Hepatocyte (in vitro differentiated cells): ENCODE measurements around the gene CCDC102B. TPM values are rescaled to one million over a fixed set of nuclear protein-coding genes. Genes with fewer than 3 reads are reported as not detected.
"Not testable (repeated sequence)": the region's sequence is repeated elsewhere in the genome, so short reads cannot be mapped to it uniquely, and the experiment has no call there.

Source experiments
- DNase-seq: peaks from one replicate; pipeline ENCODE4 v3.0.0-alpha.2; 2016; ENCODE audit warnings: low spot score
- H2AFZ ChIP-seq: fragments of 200-600 bp; sonication (generic); 2 replicates; pipeline ENCODE4 v1.6.0; 2016; ENCODE audit warnings: antibody characterized with exemption, mild to moderate bottlenecking
- H3K27ac ChIP-seq: fragments of 200-600 bp; sonication (generic); 2 replicates; pipeline ENCODE4 v1.5.1; 2016; ENCODE audit warnings: mild to moderate bottlenecking
- H3K27me3 ChIP-seq: fragments of 200-600 bp; sonication (generic); 2 replicates; pipeline ENCODE4 v1.6.1; 2016
- H3K36me3 ChIP-seq: fragments of 200-600 bp; sonication (generic); replicated peaks from 2 replicates; pipeline ENCODE4 v1.5.1; 2016; ENCODE audit warnings: low read depth; ENCODE audit not compliant: insufficient read depth
- H3K4me1 ChIP-seq: fragments of 200-600 bp; sonication (generic); 2 replicates; pipeline ENCODE4 v1.5.1; 2016; ENCODE audit warnings: mild to moderate bottlenecking, moderate library complexity; ENCODE audit not compliant: insufficient read depth
- H3K4me2 ChIP-seq: fragments of 200-600 bp; sonication (generic); 2 replicates; pipeline ENCODE4 v1.6.0; 2016
- H3K4me3 ChIP-seq: fragments of 200-600 bp; sonication (generic); 2 replicates; pipeline ENCODE4 v1.5.1; 2016; ENCODE audit warnings: mild to moderate bottlenecking
- H3K79me2 ChIP-seq: fragments of 200-600 bp; sonication (generic); 2 replicates; pipeline ENCODE4 v1.6.0; 2017; ENCODE audit warnings: mild to moderate bottlenecking
- H3K9me2 ChIP-seq: fragments of 200-600 bp; sonication (generic); replicated peaks from 2 replicates; pipeline ENCODE4 v1.6.0; 2017; ENCODE audit warnings: mild to moderate bottlenecking; ENCODE audit not compliant: insufficient read depth
- H3K9me3 ChIP-seq: fragments of 200-600 bp; sonication (generic); 2 replicates; pipeline ENCODE4 v1.5.1; 2016; ENCODE audit warnings: low read depth, mild to moderate bottlenecking
- H4K20me1 ChIP-seq: fragments of 200-600 bp; sonication (generic); 2 replicates; pipeline ENCODE4 v1.6.0; 2016; ENCODE audit warnings: mild to moderate bottlenecking; ENCODE audit not compliant: insufficient read depth, poor library complexity, severe bottlenecking
- EZH2 ChIP-seq: fragments of 200-600 bp; sonication (generic); IDR thresholded peaks from 2 replicates; pipeline ENCODE4 v1.6.1; 2016; ENCODE audit warnings: antibody characterized with exemption, mild to moderate bottlenecking, borderline replicate concordance
- EZH2phosphoT487 ChIP-seq: fragments of 200-600 bp; sonication (generic); IDR thresholded peaks from one replicate; pipeline ENCODE4 v1.6.1; 2018; ENCODE audit warnings: antibody characterized with exemption, mild to moderate bottlenecking, low read depth, moderate library complexity; ENCODE audit not compliant: unreplicated experiment, severe bottlenecking
- WGBS: methylation state at CpG from one replicate; pipeline ENCODE4 v1.1.6; 2016; ENCODE audit warnings: low lambda C conversion rate; ENCODE audit errors: missing lambda C conversion rate; 5-methylcytosine and 5-hydroxymethylcytosine counted together
- polyA plus RNA-seq: library from polyadenylated mRNA; unstranded; fragments of >200 nt; fragmentation: Nextera tagmentation; extraction: Ambion mirVana; gene quantifications from 2 replicates; pipeline ENCODE4 v1.2.1, GENCODE V29; 2016
- total RNA-seq: library from RNA; depleted of rRNA; stranded (reverse); fragments of >200 nt; gene quantifications from 2 replicates; pipeline ENCODE4 v1.2.3, GENCODE V29; 2014
- TF ChIP-seq, protein P1 (sequence below): fragments of 200-600 bp; sonication (generic); IDR thresholded peaks from 2 replicates; pipeline ENCODE4 v1.5.1; 2016; ENCODE audit warnings: antibody characterized with exemption, mild to moderate bottlenecking; ENCODE audit not compliant: poor library complexity

The CCDC102B gene
- total and polyA plus RNA-seq, 2 experiments from 2014 or later, result 2.8 to 5.4 TPM

DNA sequence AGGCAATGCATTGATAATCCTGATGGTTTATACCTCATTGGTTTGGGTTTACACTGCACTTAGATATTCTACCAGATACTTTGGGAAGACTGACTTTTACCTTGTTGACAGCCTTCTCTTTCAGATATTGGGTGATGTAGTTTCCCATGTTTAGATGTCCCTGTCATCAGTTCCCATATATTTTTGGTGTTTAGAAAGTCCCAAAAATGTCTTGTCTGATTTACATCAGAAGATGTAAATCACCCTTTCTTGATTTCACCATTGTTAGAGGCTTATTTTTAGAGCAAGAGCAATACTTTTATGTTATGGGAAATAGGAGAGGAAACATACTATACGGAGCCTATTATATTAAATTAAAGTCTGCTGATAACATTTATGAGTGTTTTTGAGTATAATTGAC is 14.4 kb upstream of the CCDC102B start:
- TF ChIP-seq, protein P1, sequence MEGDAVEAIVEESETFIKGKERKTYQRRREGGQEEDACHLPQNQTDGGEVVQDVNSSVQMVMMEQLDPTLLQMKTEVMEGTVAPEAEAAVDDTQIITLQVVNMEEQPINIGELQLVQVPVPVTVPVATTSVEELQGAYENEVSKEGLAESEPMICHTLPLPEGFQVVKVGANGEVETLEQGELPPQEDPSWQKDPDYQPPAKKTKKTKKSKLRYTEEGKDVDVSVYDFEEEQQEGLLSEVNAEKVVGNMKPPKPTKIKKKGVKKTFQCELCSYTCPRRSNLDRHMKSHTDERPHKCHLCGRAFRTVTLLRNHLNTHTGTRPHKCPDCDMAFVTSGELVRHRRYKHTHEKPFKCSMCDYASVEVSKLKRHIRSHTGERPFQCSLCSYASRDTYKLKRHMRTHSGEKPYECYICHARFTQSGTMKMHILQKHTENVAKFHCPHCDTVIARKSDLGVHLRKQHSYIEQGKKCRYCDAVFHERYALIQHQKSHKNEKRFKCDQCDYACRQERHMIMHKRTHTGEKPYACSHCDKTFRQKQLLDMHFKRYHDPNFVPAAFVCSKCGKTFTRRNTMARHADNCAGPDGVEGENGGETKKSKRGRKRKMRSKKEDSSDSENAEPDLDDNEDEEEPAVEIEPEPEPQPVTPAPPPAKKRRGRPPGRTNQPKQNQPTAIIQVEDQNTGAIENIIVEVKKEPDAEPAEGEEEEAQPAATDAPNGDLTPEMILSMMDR, result no peak
- TF ChIP-seq EZH2phosphoT487 (no peak), EZH2 (no peak)
- Histone ChIP-seq H3K4me2 (no peak overlapping the region), H3K4me3 (no peak overlapping the region), H3K9me3 (no peaks in the 10 kb centered on the region), H4K20me1 (no peaks in the 10 kb centered on the region), H3K4me1 (no peaks in the 10 kb centered on the region), H3K27me3 (no peaks in the 10 kb centered on the region), H3K79me2 (no peaks in the 10 kb centered on the region), H2AFZ (no peak overlapping the region), H3K9me2 (no peaks in the 10 kb centered on the region), H3K36me3 (no peaks in the 10 kb centered on the region), H3K27ac (no peak overlapping the region)
- no peak for DNase-seq
- 72% methylated on average over 1 of the region's 1 CpG for WGBS

DNA sequence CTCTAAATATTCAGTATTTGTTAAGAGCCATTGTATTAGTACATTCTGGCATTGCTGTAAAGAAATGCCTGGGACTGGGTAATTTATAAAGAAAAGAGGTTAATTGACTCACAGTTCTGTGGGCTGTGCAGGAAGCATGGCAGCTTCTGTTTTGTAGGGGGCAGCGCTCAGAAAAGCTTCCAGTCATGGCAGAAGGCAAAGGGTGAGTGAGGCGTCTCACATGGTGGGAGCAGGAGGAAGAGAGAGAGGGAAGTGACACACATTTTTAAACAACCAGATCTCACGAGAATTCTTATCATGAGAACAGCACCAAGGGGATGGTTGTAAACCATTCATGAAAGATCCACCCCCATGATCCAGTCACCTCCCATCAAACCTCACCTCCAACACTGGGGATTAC is 13.8 kb upstream of the CCDC102B start:
- H3K27ac ChIP-seq, result no peak overlapping the region
- no peak overlapping the region for H3K4me2 ChIP-seq
- H4K20me1 ChIP-seq, result no peaks in the 10 kb centered on the region
- no peaks in the 10 kb centered on the region for H3K4me1 ChIP-seq
- no peak overlapping the region for H2AFZ ChIP-seq
- H3K9me2 ChIP-seq, result no peaks in the 10 kb centered on the region
- 82% methylated on average over 3 of the region's 3 CpGs for WGBS
- H3K36me3 ChIP-seq, result no peaks in the 10 kb centered on the region
- H3K9me3 ChIP-seq, result no peaks in the 10 kb centered on the region
- no peak overlapping the region for H3K4me3 ChIP-seq
- no peaks in the 10 kb centered on the region for H3K27me3 ChIP-seq
- H3K79me2 ChIP-seq, result no peaks in the 10 kb centered on the region
- no peak for TF ChIP-seq EZH2phosphoT487
- TF ChIP-seq, protein P1, result no peak
- DNase-seq, result no peak

GRCh38 chr18:68790290-68790689 is 7.6 kb upstream of the CCDC102B start:
- not testable (repeated sequence) for H3K79me2 ChIP-seq, H4K20me1 ChIP-seq, DNase-seq, H3K27ac ChIP-seq, H3K4me3 ChIP-seq, H2AFZ ChIP-seq, H3K4me1 ChIP-seq, H3K9me2 ChIP-seq, H3K27me3 ChIP-seq, H3K4me2 ChIP-seq, H3K9me3 ChIP-seq, H3K36me3 ChIP-seq
- WGBS, result 76% methylated on average over 22 of the region's 22 CpGs

GRCh38 chr18:68791801-68792200 is 6.1 kb upstream of the CCDC102B start:
- no peak for TF ChIP-seq EZH2
- TF ChIP-seq, protein P1, result no peak
- no peak for TF ChIP-seq EZH2phosphoT487
- Histone ChIP-seq H3K79me2 (no peaks in the 10 kb centered on the region), H2AFZ (no peak overlapping the region), H3K4me2 (no peak overlapping the region), H3K9me3 (no peaks in the 10 kb centered on the region), H3K36me3 (no peaks in the 10 kb centered on the region), H4K20me1 (no peaks in the 10 kb centered on the region), H3K4me3 (no peak overlapping the region), H3K27me3 (no peaks in the 10 kb centered on the region), H3K4me1 (no peaks in the 10 kb centered on the region), H3K27ac (no peak overlapping the region), H3K9me2 (no peaks in the 10 kb centered on the region)
- 71% methylated on average over 2 of the region's 2 CpGs for WGBS
- DNase-seq, result peak; percentile 25
